Central memory CD8-positive, alpha-beta T cell (primary cell): Measurements from ENCODE around the gene ITPR3.
A peak's percentile ranks its signal among the peaks of the same experiment; 100 is the strongest.

Source experiments
- ATAC-seq: fragments of 150-1000 bp; cut with Tn5 transposase; replicated peaks from 2 replicates; pipeline ENCODE4 v1.10.0; 2022; ENCODE audit warnings: mild to moderate bottlenecking, moderate FRiP score, moderate number of reproducible peaks; ENCODE audit not compliant: poor library complexity, severe bottlenecking; ENCODE audit errors: extremely low read depth
- DNase-seq, 2 donors: peaks; one replicate each; pipeline ENCODE4 v3.0.0; 2021; ENCODE audit warnings: low spot score in 2 of 2
- H3K27ac Mint-ChIP-seq: one replicate; pipeline ENCODE4 v1.8.0; 2022; ENCODE audit warnings: low read depth, mild to moderate bottlenecking, moderate library complexity, mixed read lengths
- H3K27me3 Mint-ChIP-seq: one replicate; pipeline ENCODE4 v1.8.0; 2022; ENCODE audit warnings: mixed read lengths
- H3K36me3 Mint-ChIP-seq: one replicate; pipeline ENCODE4 v1.8.0; 2022; ENCODE audit warnings: mild to moderate bottlenecking, moderate library complexity, mixed read lengths; ENCODE audit not compliant: insufficient read depth
- H3K4me1 Mint-ChIP-seq: one replicate; pipeline ENCODE4 v1.8.0; 2022; ENCODE audit warnings: mixed read lengths
- H3K4me3 Mint-ChIP-seq: one replicate; pipeline ENCODE4 v1.8.0; 2022; ENCODE audit warnings: mild to moderate bottlenecking, moderate library complexity, mixed read lengths
- H3K9me3 Mint-ChIP-seq: one replicate; pipeline ENCODE4 v1.8.0; 2022; ENCODE audit warnings: mixed read lengths

The ITPR3 gene

GRCh38 chr6:33710296-33711121 lies 89.4 kb downstream of the ITPR3 start:
- Mint-ChIP-seq H3K27me3 (no peaks in the 10 kb centered on the region), H3K4me1 (peaks cover 31% of the 10 kb centered on the region), H3K27ac (peak overlapping the region; percentile 97), H3K9me3 (no peaks in the 10 kb centered on the region), H3K4me3 (peak overlapping the region; percentile 98), H3K36me3 (peaks cover 16% of the 10 kb centered on the region)
- no peak for DNase-seq
- ATAC-seq = no peak

- DNase-seq (peak; percentile 93 to 95), ATAC-seq (peak; percentile 96)
- no peaks in the 10 kb centered on the region for H3K9me3 Mint-ChIP-seq
- H3K27me3 Mint-ChIP-seq = no peaks in the 10 kb centered on the region
- peaks cover 16% of the 10 kb centered on the region for H3K36me3 Mint-ChIP-seq
- H3K27ac Mint-ChIP-seq = peak within 1 kb of the TSS; percentile 97
- peaks cover 25% of the 10 kb centered on the region for H3K4me1 Mint-ChIP-seq
- H3K4me3 Mint-ChIP-seq = peak within 1 kb of the TSS; percentile 98
Measured at GRCh38 chr6:33711140-33712129, 90.3 kb downstream of the ITPR3 start, which contains the start of gene UQCC2. TSS of gene UQCC2 (minus strand) at chr6:33711700. CDS start at chr6:33711686, 14 bp downstream.

- Mint-ChIP-seq H3K27me3 (no peaks in the 10 kb centered on the region), H3K9me3 (no peaks in the 10 kb centered on the region), H3K27ac (no peak overlapping the region), H3K4me3 (peak overlapping the region; percentile 10), H3K36me3 (peaks cover 16% of the 10 kb centered on the region), H3K4me1 (peaks cover 25% of the 10 kb centered on the region)
- ATAC-seq (no peak), DNase-seq (no peak)
Measured at GRCh38 chr6:33712914-33713313, 91.8 kb downstream of the ITPR3 start.

- Mint-ChIP-seq H3K36me3 (peaks cover 15% of the 10 kb centered on the region), H3K9me3 (no peaks in the 10 kb centered on the region), H3K27me3 (no peaks in the 10 kb centered on the region), H3K4me1 (peaks cover 25% of the 10 kb centered on the region), H3K4me3 (no peak overlapping the region), H3K27ac (no peak overlapping the region)
- DNase-seq = no peak
- ATAC-seq = no peak
Measured at GRCh38 chr6:33713786-33714185, 92.7 kb downstream of the ITPR3 start.

GRCh38 chr6:33714385-33715040 lies 93.4 kb downstream of the ITPR3 start:
- no peaks in the 10 kb centered on the region for H3K9me3 Mint-ChIP-seq
- no peak overlapping the region for H3K4me3 Mint-ChIP-seq
- DNase-seq = no peak
- H3K27me3 Mint-ChIP-seq = peaks cover 7% of the 10 kb centered on the region
- peaks cover 11% of the 10 kb centered on the region for H3K36me3 Mint-ChIP-seq
- H3K4me1 Mint-ChIP-seq = peaks cover 25% of the 10 kb centered on the region
- no peak for ATAC-seq
- H3K27ac Mint-ChIP-seq = no peak overlapping the region

- H3K9me3 Mint-ChIP-seq = no peaks in the 10 kb centered on the region
- H3K4me3 Mint-ChIP-seq = no peak overlapping the region
- peaks cover 7% of the 10 kb centered on the region for H3K36me3 Mint-ChIP-seq
- no peak overlapping the region for H3K27ac Mint-ChIP-seq
- no peak for DNase-seq
- peaks cover 23% of the 10 kb centered on the region for H3K27me3 Mint-ChIP-seq
- peaks cover 9% of the 10 kb centered on the region for H3K4me1 Mint-ChIP-seq
- no peak for ATAC-seq
Measured at GRCh38 chr6:33716379-33716778, 95.3 kb downstream of the ITPR3 start.

- H3K4me3 Mint-ChIP-seq = no peak overlapping the region
- H3K9me3 Mint-ChIP-seq = no peaks in the 10 kb centered on the region
- H3K27me3 Mint-ChIP-seq = peaks cover 30% of the 10 kb centered on the region
- H3K4me1 Mint-ChIP-seq = peaks cover 2% of the 10 kb centered on the region
- no peaks in the 10 kb centered on the region for H3K36me3 Mint-ChIP-seq
- no peak for DNase-seq
- H3K27ac Mint-ChIP-seq = no peak overlapping the region
- ATAC-seq = no peak
Measured at GRCh38 chr6:33716890-33717632, 95.9 kb downstream of the ITPR3 start.

- no peak overlapping the region for H3K27ac Mint-ChIP-seq
- no peaks in the 10 kb centered on the region for H3K4me1 Mint-ChIP-seq
- no peak for DNase-seq
- H3K4me3 Mint-ChIP-seq = no peak overlapping the region
- H3K36me3 Mint-ChIP-seq = no peaks in the 10 kb centered on the region
- peaks cover 39% of the 10 kb centered on the region for H3K27me3 Mint-ChIP-seq
- H3K9me3 Mint-ChIP-seq = no peaks in the 10 kb centered on the region
- no peak for ATAC-seq
Measured at GRCh38 chr6:33717934-33718455, 96.9 kb downstream of the ITPR3 start.

- Mint-ChIP-seq H3K27ac (no peak overlapping the region), H3K36me3 (no peaks in the 10 kb centered on the region)
Measured at GRCh38 chr6:33718713-33719112, 97.6 kb downstream of the ITPR3 start.

GRCh38 chr6:33719326-33719987 lies 98.3 kb downstream of the ITPR3 start:
- peaks cover 3% of the 10 kb centered on the region for H3K4me1 Mint-ChIP-seq
- H3K27ac Mint-ChIP-seq = no peak overlapping the region
- peaks cover 54% of the 10 kb centered on the region for H3K27me3 Mint-ChIP-seq
- H3K4me3 Mint-ChIP-seq = no peak overlapping the region
- DNase-seq (no peak), ATAC-seq (no peak)
- no peaks in the 10 kb centered on the region for H3K36me3 Mint-ChIP-seq
- no peaks in the 10 kb centered on the region for H3K9me3 Mint-ChIP-seq

More at GRCh38 chr6:33718713-33719112, 97.6 kb downstream of the ITPR3 start:
- ATAC-seq (no peak), DNase-seq (no peak)
- Mint-ChIP-seq H3K4me3 (no peak overlapping the region), H3K27me3 (peaks cover 46% of the 10 kb centered on the region), H3K9me3 (no peaks in the 10 kb centered on the region), H3K4me1 (no peaks in the 10 kb centered on the region)

- H3K27ac Mint-ChIP-seq = no peak overlapping the region
- H3K9me3 Mint-ChIP-seq = no peaks in the 10 kb centered on the region
- peaks cover 2% of the 10 kb centered on the region for H3K36me3 Mint-ChIP-seq
- H3K4me1 Mint-ChIP-seq = peaks cover 4% of the 10 kb centered on the region
- H3K27me3 Mint-ChIP-seq = peaks cover 59% of the 10 kb centered on the region
- no peak for DNase-seq
- ATAC-seq = no peak
- no peak overlapping the region for H3K4me3 Mint-ChIP-seq
Measured at GRCh38 chr6:33720998-33721397, 99.9 kb downstream of the ITPR3 start.
